MCF 10A (cell line): ENCODE measurements around the gene FGG. TPM values are rescaled to one million over a fixed set of nuclear protein-coding genes. Genes with fewer than 3 reads are reported as not detected.
"Not testable (repeated sequence)": the region's sequence is repeated elsewhere in the genome, so short reads cannot be mapped to it uniquely, and the experiment has no call there.

Source experiments
- BruUV-seq: library from RNA; stranded (reverse); fragments of 400-500 nt; replicated peaks from 2 replicates; lab custom pipeline; 2021; lab: Mats Ljungman, UMichigan
- CTCF ChIA-PET: fragments of 300-600 bp; sonication (Branson Sonifier 250); formaldehyde crosslinking; extraction: SDS; loops from one replicate; lab custom pipeline; 2021; ENCODE audit warnings: antibody characterized with exemption, inconsistent platforms; lab: Yijun Ruan, JAX
- POLR2A ChIA-PET: fragments of 300-600, 350-650 bp; sonication (Branson Sonifier 250); formaldehyde crosslinking; extraction: SDS; loops from one replicate; lab custom pipeline; 2020; ENCODE audit warnings: antibody characterized with exemption, inconsistent platforms; lab: Yijun Ruan, JAX
- DNase-seq: peaks from one replicate; pipeline ENCODE4 v3.0.0-alpha.2; 2018; ENCODE audit not compliant: unreplicated experiment
- H3K27ac Mint-ChIP-seq: one replicate; pipeline ENCODE4 v1.8.0; 2022; ENCODE audit warnings: mild to moderate bottlenecking, low read depth, mixed read lengths; ENCODE audit not compliant: unreplicated experiment
- H3K27me3 Mint-ChIP-seq: one replicate; pipeline ENCODE4 v1.8.0; 2022; ENCODE audit warnings: mixed read lengths; ENCODE audit not compliant: insufficient read depth, unreplicated experiment
- H3K36me3 Mint-ChIP-seq: one replicate; pipeline ENCODE4 v1.8.0; 2022; ENCODE audit warnings: mild to moderate bottlenecking, moderate library complexity, mixed read lengths; ENCODE audit not compliant: insufficient read depth, unreplicated experiment
- H3K4me1 Mint-ChIP-seq: one replicate; pipeline ENCODE4 v1.8.0; 2022; ENCODE audit warnings: mixed read lengths; ENCODE audit not compliant: insufficient read depth, unreplicated experiment
- H3K4me3 Mint-ChIP-seq: one replicate; pipeline ENCODE4 v1.8.0; 2022; ENCODE audit warnings: mild to moderate bottlenecking, moderate library complexity, mixed read lengths; ENCODE audit not compliant: unreplicated experiment
- H3K9me3 Mint-ChIP-seq: one replicate; pipeline ENCODE4 v1.8.0; 2022; ENCODE audit warnings: mixed read lengths; ENCODE audit not compliant: unreplicated experiment
- CTCF ChIP-seq: fragments of 200-600 bp; IDR thresholded peaks from one replicate; pipeline ENCODE4 v1.8.0; 2022; ENCODE audit warnings: antibody characterized with exemption, mild to moderate bottlenecking; ENCODE audit not compliant: unreplicated experiment
- intact Hi-C: fragments of 100-400 bp; cut with micrococcal nuclease; formaldehyde crosslinking; loops from 2 replicates; pipeline ENCODE4 v1.14.1; 2022
- total RNA-seq: library from RNA; stranded (reverse); gene quantifications from 2 replicates; pipeline ENCODE4 v1.2.3, GENCODE V29; 2022

FGG gene
- total RNA-seq, 1 experiment from 2014 or later = 3.2 TPM

- no peak for TF ChIP-seq CTCF
- Mint-ChIP-seq H3K4me1 (peaks cover 12% of the 10 kb centered on the region), H3K36me3 (no peaks in the 10 kb centered on the region), H3K27ac (no peak overlapping the region), H3K27me3 (no peaks in the 10 kb centered on the region), H3K9me3 (no peaks in the 10 kb centered on the region), H3K4me3 (no peak overlapping the region)
- POLR2A ChIA-PET = interaction anchor here (0.6 kb wide), 2 partner anchors 25 to 110 kb away, joined by 3 read pairs; no protein-coding TSS in a partner anchor
- BruUV-seq = no TSS peak
- intact Hi-C loops = no loop called here
- CTCF ChIA-PET = interaction anchor here (0.6 to 1.8 kb wide), 4 partner anchors 21 to 40 kb away, joined by 3 to 7 read pairs (median 4); no protein-coding TSS in a partner anchor
- no peak for DNase-seq
These were observed 14.4 kb downstream of the FGG start for GRCh38 chr4:154597798-154598774.

GRCh38 chr4:154597281-154597680 is 15.2 kb downstream of the FGG start:
- DNase-seq, H3K36me3 Mint-ChIP-seq, H3K27ac Mint-ChIP-seq, H3K27me3 Mint-ChIP-seq, BruUV-seq, H3K9me3 Mint-ChIP-seq, intact Hi-C loops, H3K4me3 Mint-ChIP-seq, H3K4me1 Mint-ChIP-seq: not testable (repeated sequence)
- ChIA-PET POLR2A (interaction anchor here (0.6 kb wide), 1 partner anchor 24 kb away, joined by 3 read pairs; no protein-coding TSS in a partner anchor), CTCF (interaction anchor here (0.6 to 1.8 kb wide), 2 partner anchors 22 to 41 kb away, joined by 4 to 5 read pairs; no protein-coding TSS in a partner anchor)

- H3K27me3 Mint-ChIP-seq = no peaks in the 10 kb centered on the region
- CTCF ChIA-PET = interaction anchor here (1.0 to 7.3 kb wide), 4 partner anchors 8 to 36 kb away, joined by 3 to 53 read pairs (median 10); no protein-coding TSS in a partner anchor
- POLR2A ChIA-PET = interaction anchor here (0.8 to 1.6 kb wide), 2 partner anchors 23 to 45 kb away, joined by 3 to 4 read pairs; partner anchors contain the start of gene PLRG1
- no TSS peak for BruUV-seq
- peak; percentile 35 for DNase-seq
- peaks cover 5% of the 10 kb centered on the region for H3K4me1 Mint-ChIP-seq
- intact Hi-C loops = no loop called here
- H3K4me3 Mint-ChIP-seq = no peak overlapping the region
- no peak overlapping the region for H3K27ac Mint-ChIP-seq
- H3K36me3 Mint-ChIP-seq = no peaks in the 10 kb centered on the region
- no peak for TF ChIP-seq CTCF
- H3K9me3 Mint-ChIP-seq = no peaks in the 10 kb centered on the region
These were observed 16.6 kb downstream of the FGG start for GRCh38 chr4:154595807-154596206.

- H3K9me3 Mint-ChIP-seq, H3K4me1 Mint-ChIP-seq, BruUV-seq, H3K4me3 Mint-ChIP-seq, H3K27me3 Mint-ChIP-seq, H3K27ac Mint-ChIP-seq, intact Hi-C loops, POLR2A ChIA-PET, DNase-seq, H3K36me3 Mint-ChIP-seq: not testable (repeated sequence)
- CTCF ChIA-PET = interaction anchor here (0.8 to 7.3 kb wide), 8 partner anchors 15 to 213 kb away, joined by 3 to 53 read pairs (median 6); partner anchors contain the start of gene PLRG1
These were observed 18.1 kb downstream of the FGG start for GRCh38 chr4:154594343-154594742.
